A549 (cell line): Measurements from ENCODE around the gene PLPPR4. TPM values are rescaled to one million over a fixed set of nuclear protein-coding genes. Genes with fewer than 3 reads are reported as not detected.

Experiments used
- ATAC-seq, 2 experiments: fragments of 200-7000 bp in 1 of 2; fragments of >200 bp in 1 of 2; cut with Nextera tagmentation in 1 of 2; cut with Tn5 transposase in 1 of 2; 3 replicates each; pipeline versions ENCODE4 v1.8.0 to v1.9.1; 2018 to 2020; ENCODE audit warnings: mild to moderate bottlenecking in 1 of 2, moderate library complexity in 1 of 2
- CTCF ChIA-PET: fragments of 300-600 bp; sonication (Branson Sonifier 250); formaldehyde crosslinking; extraction: SDS; loops from one replicate; lab custom pipeline; 2021; ENCODE audit warnings: antibody characterized with exemption, inconsistent platforms; lab: Yijun Ruan, JAX
- POLR2A ChIA-PET: fragments of 350-600 bp; formaldehyde crosslinking; extraction: SDS; loops from one replicate; lab custom pipeline; 2021; ENCODE audit warnings: antibody characterized with exemption, inconsistent platforms; lab: Yijun Ruan, JAX
- DNase-seq, 2 experiments: peaks; one replicate each; pipeline versions ENCODE4 v3.0.0 to v3.0.0-alpha.2; 2011 to 2016; ENCODE audit warnings: low read depth in 1 of 2, low spot score in 1 of 2
- FAIRE-seq: peaks from 2 replicates; lab custom pipeline; 2011; peaks lifted over from hg19 to GRCh38; lab: Jason Lieb, UNC
- H3K27ac ChIP-seq, 2 experiments: fragments of >200 bp; sonication (Bioruptor Twin); formaldehyde crosslinking; 3 replicates each; pipeline ENCODE4 v1.5.1; 2016 to 2017
- H3K4me1 ChIP-seq: fragments of >200 bp; sonication (Bioruptor Twin); formaldehyde crosslinking; 3 replicates; pipeline ENCODE4 v1.6.1; 2016
- H3K4me2 ChIP-seq: fragments of >200 bp; sonication (Bioruptor Twin); formaldehyde crosslinking; 3 replicates; pipeline ENCODE4 v1.6.1; 2016
- H3K4me3 ChIP-seq: fragments of >200 bp; sonication (Bioruptor Twin); formaldehyde crosslinking; 3 replicates; pipeline ENCODE4 v1.5.1; 2016
- H3K9me3 ChIP-seq: fragments of >200 bp; sonication (Bioruptor Twin); formaldehyde crosslinking; 3 replicates; pipeline ENCODE4 v1.6.1; 2016
- E2F6 ChIP-seq: IDR thresholded peaks from 2 replicates; pipeline ENCODE4 v1.6.1; 2012; ENCODE audit warnings: low read depth, borderline replicate concordance
- FOSB ChIP-seq: fragments of 250-450 bp; sonication (Bioruptor Pico); IDR thresholded peaks from 2 replicates; pipeline ENCODE4 v1.5.0; 2020; ENCODE audit warnings: mild to moderate bottlenecking, moderate library complexity
- FOSL2 ChIP-seq, 2 experiments: fragments of 450-650 bp in 1 of 2; fragments of >200 bp in 1 of 2; sonication (Bioruptor Twin) in 1 of 2; formaldehyde crosslinking; IDR thresholded peaks; 2 replicates each; pipeline versions ENCODE4 v1.5.0 to v1.6.1; 2016 to 2020; ENCODE audit warnings: mild to moderate bottlenecking in 1 of 2, moderate library complexity in 1 of 2
- FOXS1 ChIP-seq: fragments of 250-450 bp; sonication (Bioruptor Pico); IDR thresholded peaks from 2 replicates; pipeline ENCODE4 v1.5.0; 2020; ENCODE audit warnings: mild to moderate bottlenecking, moderate library complexity
- HOXB13 ChIP-seq: fragments of 250-450 bp; sonication (Bioruptor Pico); IDR thresholded peaks from 2 replicates; pipeline ENCODE4 v1.5.0; 2020; ENCODE audit warnings: low read depth, mild to moderate bottlenecking, moderate library complexity
- JUN ChIP-seq, 2 experiments: fragments of >200 bp; sonication (Bioruptor Twin); formaldehyde crosslinking; IDR thresholded peaks; 2 replicates in 1 of 2; 3 replicates in 1 of 2; pipeline ENCODE4 v1.6.1; 2016 to 2017
- KDM1A ChIP-seq: fragments of 200-600 bp; sonication (generic); IDR thresholded peaks from 2 replicates; pipeline ENCODE4 v1.6.1; 2016; ENCODE audit warnings: low read depth, mild to moderate bottlenecking
- MAFK ChIP-seq: fragments of 450-650 bp; IDR thresholded peaks from 2 replicates; pipeline ENCODE4 v1.6.1; 2014; ENCODE audit not compliant: partially characterized antibody
- NPAS2 ChIP-seq: fragments of 250-450 bp; sonication (Bioruptor Pico); IDR thresholded peaks from 2 replicates; pipeline ENCODE4 v1.8.0; 2022; ENCODE audit warnings: mild to moderate bottlenecking, moderate library complexity, borderline replicate concordance
- NR3C1 ChIP-seq: fragments of >200 bp; sonication (Bioruptor Twin); formaldehyde crosslinking; IDR thresholded peaks from 3 replicates; pipeline ENCODE4 v1.6.1; 2017
- POLR2AphosphoS2 ChIP-seq: conservative IDR thresholded peaks from 2 replicates; pipeline ENCODE4 v1.6.1; 2012; ENCODE audit warnings: low read length, improper control_type of control experiment, inconsistent platforms
- RAD21 ChIP-seq, 2 experiments: fragments of >200 bp in 1 of 2; sonication (Bioruptor Twin) in 1 of 2; formaldehyde crosslinking in 1 of 2; IDR thresholded peaks in 1 of 2; conservative IDR thresholded peaks in 1 of 2; 2 replicates in 1 of 2; 3 replicates in 1 of 2; pipeline ENCODE4 v1.6.1; 2012 to 2018; ENCODE audit warnings: inconsistent platforms in 1 of 2
- RARB ChIP-seq: fragments of 250-450 bp; sonication (Bioruptor Pico); IDR thresholded peaks from 2 replicates; pipeline ENCODE4 v1.8.0; 2021; ENCODE audit warnings: mild to moderate bottlenecking, moderate library complexity
- SMC3 ChIP-seq: fragments of >200 bp; sonication (Bioruptor Twin); formaldehyde crosslinking; IDR thresholded peaks from 3 replicates; pipeline ENCODE4 v1.6.1; 2018; ENCODE audit warnings: inconsistent platforms
- ZNF302 ChIP-seq: fragments of 250-450 bp; sonication (Bioruptor Pico); IDR thresholded peaks from 2 replicates; pipeline ENCODE4 v1.9.0; 2021; ENCODE audit warnings: inconsistent platforms, mild to moderate bottlenecking, moderate library complexity
- ZSCAN20 ChIP-seq: fragments of 250-450 bp; sonication (Bioruptor Pico); IDR thresholded peaks from 2 replicates; pipeline ENCODE4 v1.8.0; 2022; ENCODE audit warnings: mild to moderate bottlenecking, moderate library complexity
- WGBS: methylation state at CpG from one replicate; pipeline ENCODE4 v1.1.6; 2017; ENCODE audit errors: missing lambda C conversion rate; 5-methylcytosine and 5-hydroxymethylcytosine counted together
- polyA minus RNA-seq: library from RNA; depleted of rRNA, polyadenylated mRNA; stranded (reverse); fragments of >200 nt; gene quantifications from 2 replicates; pipeline ENCODE4 v1.2.3, GENCODE V29; 2011; rRNA and poly(A)+ RNA removed
- polyA plus RNA-seq, 4 experiments: library from polyadenylated mRNA; depleted of rRNA in 3 of 4; stranded (reverse); fragments of >200 nt; fragmentation: RNase III in 1 of 4; extraction: RNeasy Plus Mini Kit Qiagen cat#74134 plus additional on column Dnase treatment in 1 of 4; gene quantifications; 2 replicates in 3 of 4; 3 replicates in 1 of 4; pipeline ENCODE4 v1.2.3, GENCODE V29; 2011 to 2017
- TF ChIP-seq, protein P1 (sequence below): fragments of 200-600 bp; sonication (generic); IDR thresholded peaks from 2 replicates; pipeline ENCODE4 v1.6.1; 2016; ENCODE audit warnings: antibody characterized with exemption, mild to moderate bottlenecking, moderate library complexity
- TF ChIP-seq, protein P2 (sequence below): fragments of 250-450 bp; sonication (Bioruptor Pico); IDR thresholded peaks from 2 replicates; pipeline ENCODE4 v1.5.0; 2020; ENCODE audit warnings: low read depth, mild to moderate bottlenecking, moderate library complexity

Gene PLPPR4, protein sequence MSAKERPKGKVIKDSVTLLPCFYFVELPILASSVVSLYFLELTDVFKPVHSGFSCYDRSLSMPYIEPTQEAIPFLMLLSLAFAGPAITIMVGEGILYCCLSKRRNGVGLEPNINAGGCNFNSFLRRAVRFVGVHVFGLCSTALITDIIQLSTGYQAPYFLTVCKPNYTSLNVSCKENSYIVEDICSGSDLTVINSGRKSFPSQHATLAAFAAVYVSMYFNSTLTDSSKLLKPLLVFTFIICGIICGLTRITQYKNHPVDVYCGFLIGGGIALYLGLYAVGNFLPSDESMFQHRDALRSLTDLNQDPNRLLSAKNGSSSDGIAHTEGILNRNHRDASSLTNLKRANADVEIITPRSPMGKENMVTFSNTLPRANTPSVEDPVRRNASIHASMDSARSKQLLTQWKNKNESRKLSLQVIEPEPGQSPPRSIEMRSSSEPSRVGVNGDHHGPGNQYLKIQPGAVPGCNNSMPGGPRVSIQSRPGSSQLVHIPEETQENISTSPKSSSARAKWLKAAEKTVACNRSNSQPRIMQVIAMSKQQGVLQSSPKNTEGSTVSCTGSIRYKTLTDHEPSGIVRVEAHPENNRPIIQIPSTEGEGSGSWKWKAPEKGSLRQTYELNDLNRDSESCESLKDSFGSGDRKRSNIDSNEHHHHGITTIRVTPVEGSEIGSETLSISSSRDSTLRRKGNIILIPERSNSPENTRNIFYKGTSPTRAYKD
- polyA plus RNA-seq (2011; rRNA removed) (0.01 TPM in 1 of 2 replicates, not detected in the other), polyA plus RNA-seq (2017; fragmentation: RNase III; extraction: RNeasy Plus Mini Kit Qiagen cat#74134 plus additional on column Dnase treatment) (not detected in 3 replicates), polyA minus RNA-seq (not detected in 2 replicates)
- polyA plus RNA-seq (2012; cell fraction: cytosol; rRNA removed): not detected in 2 replicates
- polyA plus RNA-seq (2012; cell fraction: nucleus; rRNA removed): not detected in 2 replicates

- WGBS: 9% methylated on average over 9 of the region's 51 CpGs
- POLR2A ChIA-PET: no interaction called here
- Histone ChIP-seq H3K9me3 (no peaks in the 10 kb centered on the region), H3K4me2 (peak within 1 kb of the TSS; percentile 87), H3K4me1 (no peaks in the 10 kb centered on the region), H3K4me3 (peak within 1 kb of the TSS; percentile 40), H3K27ac (no peak within 1 kb of the TSS)
- peak; percentile 87 to 88 for ATAC-seq
- CTCF ChIA-PET: no interaction called here
- no peak for TF ChIP-seq NR3C1
- TF ChIP-seq, protein P1, sequence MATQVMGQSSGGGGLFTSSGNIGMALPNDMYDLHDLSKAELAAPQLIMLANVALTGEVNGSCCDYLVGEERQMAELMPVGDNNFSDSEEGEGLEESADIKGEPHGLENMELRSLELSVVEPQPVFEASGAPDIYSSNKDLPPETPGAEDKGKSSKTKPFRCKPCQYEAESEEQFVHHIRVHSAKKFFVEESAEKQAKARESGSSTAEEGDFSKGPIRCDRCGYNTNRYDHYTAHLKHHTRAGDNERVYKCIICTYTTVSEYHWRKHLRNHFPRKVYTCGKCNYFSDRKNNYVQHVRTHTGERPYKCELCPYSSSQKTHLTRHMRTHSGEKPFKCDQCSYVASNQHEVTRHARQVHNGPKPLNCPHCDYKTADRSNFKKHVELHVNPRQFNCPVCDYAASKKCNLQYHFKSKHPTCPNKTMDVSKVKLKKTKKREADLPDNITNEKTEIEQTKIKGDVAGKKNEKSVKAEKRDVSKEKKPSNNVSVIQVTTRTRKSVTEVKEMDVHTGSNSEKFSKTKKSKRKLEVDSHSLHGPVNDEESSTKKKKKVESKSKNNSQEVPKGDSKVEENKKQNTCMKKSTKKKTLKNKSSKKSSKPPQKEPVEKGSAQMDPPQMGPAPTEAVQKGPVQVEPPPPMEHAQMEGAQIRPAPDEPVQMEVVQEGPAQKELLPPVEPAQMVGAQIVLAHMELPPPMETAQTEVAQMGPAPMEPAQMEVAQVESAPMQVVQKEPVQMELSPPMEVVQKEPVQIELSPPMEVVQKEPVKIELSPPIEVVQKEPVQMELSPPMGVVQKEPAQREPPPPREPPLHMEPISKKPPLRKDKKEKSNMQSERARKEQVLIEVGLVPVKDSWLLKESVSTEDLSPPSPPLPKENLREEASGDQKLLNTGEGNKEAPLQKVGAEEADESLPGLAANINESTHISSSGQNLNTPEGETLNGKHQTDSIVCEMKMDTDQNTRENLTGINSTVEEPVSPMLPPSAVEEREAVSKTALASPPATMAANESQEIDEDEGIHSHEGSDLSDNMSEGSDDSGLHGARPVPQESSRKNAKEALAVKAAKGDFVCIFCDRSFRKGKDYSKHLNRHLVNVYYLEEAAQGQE: no peak
- no peak for TF ChIP-seq MAFK
- no peak for TF ChIP-seq ZSCAN20 (CRISPR knock-in tag)
- no peak for TF ChIP-seq E2F6
- TF ChIP-seq JUN (IDR thresholded peaks at IDR 0.05): no peak
- no peak for TF ChIP-seq RAD21 (conservative IDR thresholded peaks at IDR 0.05 in 1 of 2, IDR thresholded peaks at IDR 0.05 in 1 of 2)
- TF ChIP-seq POLR2AphosphoS2: no peak
- TF ChIP-seq FOSB (CRISPR knock-in tag): no peak
- no peak for TF ChIP-seq FOXS1 (CRISPR knock-in tag)
- peak in 1 of 2 experiments; percentile 2 for DNase-seq
- FAIRE-seq: no peak
Measured at GRCh38 chr1:99264201-99265021, at the start of gene PLPPR4. PLPPR4 (plus strand) TSS chr1:99264492; CDS start chr1:99264594, 102 bp downstream.

GRCh38 chr1:99216956-99217355 is 47.3 kb upstream of the PLPPR4 start:
- CTCF ChIA-PET: no interaction called here
- FAIRE-seq: no peak

DNA sequence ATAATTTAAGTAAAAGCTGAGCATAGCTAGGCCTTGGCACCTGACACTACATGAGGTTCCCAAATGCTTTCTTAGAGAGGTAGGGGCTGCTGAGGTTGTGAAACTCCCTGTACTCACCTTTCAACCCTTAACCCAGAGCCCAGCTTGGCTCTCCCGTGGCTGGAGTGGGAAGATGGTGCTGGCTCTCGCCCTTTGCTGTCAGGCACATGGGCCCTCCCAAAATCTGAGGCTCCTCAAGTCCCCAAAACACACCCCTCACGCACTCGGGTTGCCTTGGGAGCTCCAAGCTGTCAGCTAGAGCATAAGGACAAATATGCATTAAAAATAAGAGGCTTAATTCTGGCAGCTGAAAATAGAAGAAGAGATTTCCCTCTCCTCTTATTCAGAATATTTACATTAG is 46.7 kb upstream of the PLPPR4 start:
- Histone ChIP-seq H3K27ac (no peak overlapping the region), H3K4me1 (no peaks in the 10 kb centered on the region), H3K4me3 (no peak overlapping the region), H3K9me3 (no peaks in the 10 kb centered on the region; the same call in 2 of the 3 replicates), H3K4me2 (no peak overlapping the region)
- POLR2A ChIA-PET: no interaction called here
- CTCF ChIA-PET: no interaction called here
- DNase-seq (no peak), ATAC-seq (no peak), FAIRE-seq (no peak)
- 10% methylated on average over 2 of the region's 4 CpGs for WGBS
- no peak for TF ChIP-seq ZNF302 (CRISPR knock-in tag)
- TF ChIP-seq RAD21 (conservative IDR thresholded peaks at IDR 0.05 in 1 of 2, IDR thresholded peaks at IDR 0.05 in 1 of 2): no peak
- TF ChIP-seq SMC3: no peak
- TF ChIP-seq NPAS2 (CRISPR knock-in tag): no peak
- no peak for TF ChIP-seq FOSL2 (IDR thresholded peaks at IDR 0.05)
- no peak for TF ChIP-seq FOSL2 (CRISPR knock-in tag; IDR thresholded peaks at IDR 0.05)
- no peak for TF ChIP-seq RARB (CRISPR knock-in tag)
- TF ChIP-seq, protein P2, sequence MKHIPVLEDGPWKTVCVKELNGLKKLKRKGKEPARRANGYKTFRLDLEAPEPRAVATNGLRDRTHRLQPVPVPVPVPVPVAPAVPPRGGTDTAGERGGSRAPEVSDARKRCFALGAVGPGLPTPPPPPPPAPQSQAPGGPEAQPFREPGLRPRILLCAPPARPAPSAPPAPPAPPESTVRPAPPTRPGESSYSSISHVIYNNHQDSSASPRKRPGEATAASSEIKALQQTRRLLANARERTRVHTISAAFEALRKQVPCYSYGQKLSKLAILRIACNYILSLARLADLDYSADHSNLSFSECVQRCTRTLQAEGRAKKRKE (CRISPR knock-in tag): no peak
- TF ChIP-seq HOXB13 (CRISPR knock-in tag): no peak
- TF ChIP-seq, all 56 proteins: peak for 0

More at GRCh38 chr1:99216956-99217355, 47.3 kb upstream of the PLPPR4 start:
- TF ChIP-seq KDM1A: no peak
- TF ChIP-seq, all 56 proteins: peak for 0
- H3K27ac ChIP-seq: no peak overlapping the region
- DNase-seq (no peak), ATAC-seq (no peak)
- H3K9me3 ChIP-seq: no peaks in the 10 kb centered on the region; the same call in 2 of the 3 replicates
- 31% methylated on average over 5 of the region's 5 CpGs for WGBS
- no peaks in the 10 kb centered on the region for H3K4me1 ChIP-seq
- no peak overlapping the region for H3K4me2 ChIP-seq
- POLR2A ChIA-PET: no interaction called here
- H3K4me3 ChIP-seq: no peak overlapping the region
